Calu3 (cell line): ENCODE measurements around the gene SLC25A30. TPM values are rescaled to one million over a fixed set of nuclear protein-coding genes. Genes with fewer than 3 reads are reported as not detected.

ENCODE experiments used
- BruUV-seq: library from RNA; stranded (reverse); fragments of 400-500 nt; replicated peaks from 2 replicates; lab custom pipeline; 2021; lab: Mats Ljungman, UMichigan
- CTCF ChIA-PET: fragments of 300-600 bp; sonication (Branson Sonifier 250); formaldehyde crosslinking; loops from one replicate; lab custom pipeline; 2022; ENCODE audit warnings: antibody characterized with exemption; lab: Charles Lee
- DNase-seq: peaks from one replicate; pipeline ENCODE4 v3.0.0; 2022
- H3K27ac Mint-ChIP-seq: one replicate; pipeline ENCODE4 v1.8.0; 2022; ENCODE audit warnings: mixed read lengths; ENCODE audit not compliant: unreplicated experiment
- H3K27me3 Mint-ChIP-seq: one replicate; pipeline ENCODE4 v1.8.0; 2022; ENCODE audit warnings: mixed read lengths; ENCODE audit not compliant: unreplicated experiment
- H3K36me3 Mint-ChIP-seq: one replicate; pipeline ENCODE4 v1.8.0; 2022; ENCODE audit warnings: mild to moderate bottlenecking, moderate library complexity, mixed read lengths; ENCODE audit not compliant: insufficient read depth, unreplicated experiment
- H3K4me1 Mint-ChIP-seq: one replicate; pipeline ENCODE4 v1.8.0; 2022; ENCODE audit warnings: mild to moderate bottlenecking, low read depth, mixed read lengths; ENCODE audit not compliant: unreplicated experiment
- H3K4me3 Mint-ChIP-seq: one replicate; pipeline ENCODE4 v1.8.0; 2022; ENCODE audit warnings: mild to moderate bottlenecking, low read depth, moderate library complexity, mixed read lengths; ENCODE audit not compliant: unreplicated experiment
- H3K9me3 Mint-ChIP-seq: one replicate; pipeline ENCODE4 v1.8.0; 2022; ENCODE audit warnings: low read depth, mixed read lengths; ENCODE audit not compliant: unreplicated experiment
- intact Hi-C: fragments of 100-400 bp; cut with micrococcal nuclease; formaldehyde crosslinking; loops from one replicate; pipeline ENCODE4 v1.10.0; 2022; ENCODE audit not compliant: unreplicated experiment
- total RNA-seq: library from RNA; stranded (reverse); gene quantifications from 2 replicates; pipeline ENCODE4 v1.2.3, GENCODE V29; 2022
- TF ChIP-seq, protein P1 (sequence below): fragments of 200-600 bp; IDR thresholded peaks from one replicate; pipeline ENCODE4 v1.8.0; 2022; ENCODE audit warnings: antibody characterized with exemption; ENCODE audit not compliant: unreplicated experiment

The SLC25A30 gene
- total RNA-seq, 1 experiment from 2014 or later: 18.2 TPM

DNA sequence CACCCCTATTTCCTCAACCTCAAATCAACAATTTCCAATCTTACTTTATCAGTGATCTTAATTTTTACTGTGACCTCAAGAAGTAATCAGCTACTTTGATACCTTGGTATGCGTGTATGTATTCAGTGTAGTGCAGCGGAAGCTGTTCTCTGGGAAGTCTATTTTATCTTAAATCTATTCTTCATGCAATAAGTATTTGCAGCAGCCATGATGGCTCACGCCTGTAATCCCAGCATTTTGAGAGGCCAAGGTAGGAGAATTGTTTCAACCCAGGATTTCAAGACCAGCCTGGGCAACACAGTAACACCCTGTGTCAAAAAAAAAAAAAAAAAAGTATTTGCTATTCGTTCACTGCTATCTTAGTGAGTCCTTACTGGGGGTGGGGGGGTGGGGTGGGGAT lies 6.5 kb downstream of the SLC25A30 start:
- Mint-ChIP-seq H3K4me3 (no peak overlapping the region), H3K27me3 (no peaks in the 10 kb centered on the region), H3K36me3 (peaks cover 23% of the 10 kb centered on the region), H3K9me3 (no peaks in the 10 kb centered on the region), H3K27ac (no peak overlapping the region), H3K4me1 (peaks cover 16% of the 10 kb centered on the region)
- CTCF ChIA-PET: interaction anchor here (0.8 kb wide), 1 partner anchor 573 kb away, joined by 3 read pairs; no protein-coding TSS in a partner anchor
- BruUV-seq: no TSS peak
- intact Hi-C loops: loop anchor here (5.0 kb wide), 1 partner anchor 81 kb away; no protein-coding TSS in a partner anchor
- no peak for DNase-seq
- TF ChIP-seq, protein P1, sequence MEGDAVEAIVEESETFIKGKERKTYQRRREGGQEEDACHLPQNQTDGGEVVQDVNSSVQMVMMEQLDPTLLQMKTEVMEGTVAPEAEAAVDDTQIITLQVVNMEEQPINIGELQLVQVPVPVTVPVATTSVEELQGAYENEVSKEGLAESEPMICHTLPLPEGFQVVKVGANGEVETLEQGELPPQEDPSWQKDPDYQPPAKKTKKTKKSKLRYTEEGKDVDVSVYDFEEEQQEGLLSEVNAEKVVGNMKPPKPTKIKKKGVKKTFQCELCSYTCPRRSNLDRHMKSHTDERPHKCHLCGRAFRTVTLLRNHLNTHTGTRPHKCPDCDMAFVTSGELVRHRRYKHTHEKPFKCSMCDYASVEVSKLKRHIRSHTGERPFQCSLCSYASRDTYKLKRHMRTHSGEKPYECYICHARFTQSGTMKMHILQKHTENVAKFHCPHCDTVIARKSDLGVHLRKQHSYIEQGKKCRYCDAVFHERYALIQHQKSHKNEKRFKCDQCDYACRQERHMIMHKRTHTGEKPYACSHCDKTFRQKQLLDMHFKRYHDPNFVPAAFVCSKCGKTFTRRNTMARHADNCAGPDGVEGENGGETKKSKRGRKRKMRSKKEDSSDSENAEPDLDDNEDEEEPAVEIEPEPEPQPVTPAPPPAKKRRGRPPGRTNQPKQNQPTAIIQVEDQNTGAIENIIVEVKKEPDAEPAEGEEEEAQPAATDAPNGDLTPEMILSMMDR: no peak

DNA sequence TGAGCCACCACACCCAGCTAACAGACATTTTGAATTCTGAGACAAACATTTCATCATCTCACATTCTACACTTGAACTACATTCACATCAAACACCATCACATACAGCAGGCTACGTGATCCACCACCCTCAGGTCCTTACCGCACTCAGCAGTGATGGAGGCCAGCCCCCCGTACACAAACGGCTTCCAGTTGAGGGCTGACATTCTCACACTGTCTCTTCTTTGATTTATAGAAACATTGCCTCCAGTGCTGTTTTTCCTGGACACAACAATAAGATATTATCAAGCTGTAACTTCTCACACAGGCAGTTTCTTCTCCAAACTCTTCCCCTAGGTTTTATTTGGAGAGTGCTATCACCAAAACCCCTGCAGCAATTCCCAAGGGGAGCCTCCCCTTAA lies 7.0 kb downstream of the SLC25A30 start:
- H3K36me3 Mint-ChIP-seq: peaks cover 27% of the 10 kb centered on the region
- intact Hi-C loops: loop anchor here (5.0 kb wide), 1 partner anchor 81 kb away; no protein-coding TSS in a partner anchor

DNA sequence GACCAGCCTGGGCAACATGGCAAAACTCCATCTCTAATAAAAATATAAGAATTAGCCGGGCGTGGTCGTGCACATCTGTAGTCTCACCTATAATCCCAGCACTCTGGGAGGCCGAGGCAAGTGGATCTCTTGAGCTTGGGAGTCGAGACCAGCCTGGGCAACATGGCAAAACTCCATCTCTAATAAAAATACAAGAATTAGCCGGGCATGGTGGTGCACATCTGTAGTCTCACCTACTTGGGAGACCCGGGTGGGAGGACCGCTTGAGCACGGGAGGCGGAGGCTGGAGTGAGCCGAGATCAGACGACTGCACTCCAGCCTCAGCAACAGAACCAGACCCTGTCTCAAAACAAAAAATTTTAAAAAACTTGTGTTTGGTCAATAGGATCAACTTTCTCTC lies 7.7 kb downstream of the SLC25A30 start:
- Mint-ChIP-seq H3K36me3 (peaks cover 29% of the 10 kb centered on the region), H3K9me3 (no peaks in the 10 kb centered on the region), H3K4me1 (peaks cover 16% of the 10 kb centered on the region), H3K27ac (no peak overlapping the region), H3K27me3 (no peaks in the 10 kb centered on the region), H3K4me3 (no peak overlapping the region)
- TF ChIP-seq, protein P1: no peak
- intact Hi-C loops: loop anchor here (5.0 kb wide), 1 partner anchor 82 kb away; no protein-coding TSS in a partner anchor
- BruUV-seq: no TSS peak
- CTCF ChIA-PET: no interaction called here
- no peak for DNase-seq

More for the DNA sequence above, 7.0 kb downstream of the SLC25A30 start:
- TF ChIP-seq, protein P1: no peak
- H3K9me3 Mint-ChIP-seq: no peaks in the 10 kb centered on the region
- H3K4me3 Mint-ChIP-seq: no peak overlapping the region
- CTCF ChIA-PET: interaction anchor here (0.8 kb wide), 1 partner anchor 573 kb away, joined by 3 read pairs; no protein-coding TSS in a partner anchor
- DNase-seq: no peak
- H3K27me3 Mint-ChIP-seq: no peaks in the 10 kb centered on the region
- H3K4me1 Mint-ChIP-seq: peaks cover 16% of the 10 kb centered on the region
- no peak overlapping the region for H3K27ac Mint-ChIP-seq
- BruUV-seq: no TSS peak

DNA sequence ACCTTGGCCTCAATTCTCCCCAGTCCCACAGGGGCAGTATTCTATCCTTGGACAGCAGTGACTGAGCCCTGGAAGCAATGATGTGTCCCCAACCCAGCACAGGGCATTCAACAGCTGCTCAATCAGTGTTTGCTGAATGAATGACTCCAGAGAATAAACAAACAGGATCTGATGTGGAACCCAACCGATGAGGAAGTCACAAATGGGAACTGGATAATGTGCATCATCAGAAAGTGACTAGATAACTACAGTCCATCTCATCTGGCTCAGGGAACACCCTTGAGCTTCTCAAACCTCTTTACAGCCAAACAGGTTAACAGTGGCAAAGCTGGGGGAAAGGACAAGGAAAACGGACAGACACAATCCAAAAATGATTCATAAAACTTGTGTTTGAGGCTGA lies 8.2 kb downstream of the SLC25A30 start:
- no peak overlapping the region for H3K4me3 Mint-ChIP-seq
- peaks cover 27% of the 10 kb centered on the region for H3K36me3 Mint-ChIP-seq
- intact Hi-C loops: loop anchor here (5.0 kb wide), 1 partner anchor 82 kb away; no protein-coding TSS in a partner anchor
- TF ChIP-seq, protein P1: no peak
- H3K4me1 Mint-ChIP-seq: peaks cover 16% of the 10 kb centered on the region
- no TSS peak for BruUV-seq
- H3K27me3 Mint-ChIP-seq: no peaks in the 10 kb centered on the region
- no peak overlapping the region for H3K27ac Mint-ChIP-seq
- no peaks in the 10 kb centered on the region for H3K9me3 Mint-ChIP-seq
- CTCF ChIA-PET: no interaction called here
- DNase-seq: no peak
